Smooth muscle cell (in vitro differentiated cells): ENCODE results near the gene MRPL40. TPM values are rescaled to one million over a fixed set of nuclear protein-coding genes. Genes with fewer than 3 reads are reported as not detected.

ENCODE experiments used
- DNase-seq: peaks from one replicate; lab custom pipeline; 2025; ENCODE audit not compliant: unreplicated experiment; lab: John Stamatoyannopoulos, UW
- H2AFZ ChIP-seq: fragments of 200-600 bp; sonication (generic); 2 replicates; pipeline ENCODE4 v1.6.0; 2016; ENCODE audit warnings: antibody characterized with exemption, low read depth, mild to moderate bottlenecking
- H3F3A ChIP-seq: fragments of 200-600 bp; sonication (generic); 2 replicates; pipeline ENCODE4 v1.6.0; 2017; ENCODE audit warnings: antibody characterized with exemption, low read depth
- H3K27ac ChIP-seq: fragments of 200-600 bp; sonication (generic); 2 replicates; pipeline ENCODE4 v1.5.1; 2016; ENCODE audit warnings: low read depth, mild to moderate bottlenecking
- H3K27me3 ChIP-seq: fragments of 200-600 bp; sonication (generic); 2 replicates; pipeline ENCODE4 v1.6.1; 2016; ENCODE audit warnings: low read depth, mild to moderate bottlenecking
- H3K36me3 ChIP-seq: fragments of 200-600 bp; sonication (generic); 2 replicates; pipeline ENCODE4 v1.5.1; 2016; ENCODE audit warnings: low read depth
- H3K4me1 ChIP-seq: fragments of 200-600 bp; sonication (generic); 2 replicates; pipeline ENCODE4 v1.5.1; 2016; ENCODE audit warnings: low read depth
- H3K4me2 ChIP-seq: fragments of 200-600 bp; sonication (generic); 2 replicates; pipeline ENCODE4 v1.6.0; 2016; ENCODE audit warnings: mild to moderate bottlenecking
- H3K4me3 ChIP-seq: fragments of 200-600 bp; sonication (generic); 2 replicates; pipeline ENCODE4 v1.5.1; 2016; ENCODE audit warnings: mild to moderate bottlenecking
- H3K79me2 ChIP-seq: fragments of 200-600 bp; sonication (generic); 2 replicates; pipeline ENCODE4 v1.6.0; 2016; ENCODE audit warnings: low read depth, mild to moderate bottlenecking
- H3K9ac ChIP-seq: fragments of 200-600 bp; sonication (generic); 2 replicates; pipeline ENCODE4 v1.6.0; 2016; ENCODE audit warnings: low read depth
- H3K9me3 ChIP-seq: fragments of 200-600 bp; sonication (generic); replicated peaks from 2 replicates; pipeline ENCODE4 v1.5.1; 2016; ENCODE audit warnings: low read depth
- H4K20me1 ChIP-seq: fragments of 200-600 bp; sonication (generic); 2 replicates; pipeline ENCODE4 v1.6.0; 2016; ENCODE audit warnings: low read depth
- CTCF ChIP-seq: fragments of 200-600 bp; sonication (generic); IDR thresholded peaks from 2 replicates; pipeline ENCODE4 v1.5.1; 2017; ENCODE audit warnings: borderline replicate concordance, mild to moderate bottlenecking, antibody characterized with exemption; ENCODE audit not compliant: insufficient read depth, poor library complexity, severe bottlenecking
- WGBS: methylation state at CpG from one replicate; pipeline ENCODE4 v1.1.7; 2016; ENCODE audit warnings: low lambda C conversion rate; 5-methylcytosine and 5-hydroxymethylcytosine counted together
- polyA plus RNA-seq: library from polyadenylated mRNA; unstranded; fragments of >200 nt; fragmentation: Nextera tagmentation; extraction: Ambion mirVana; gene quantifications from 2 replicates; pipeline ENCODE4 v1.2.1, GENCODE V29; 2016
- total RNA-seq: library from RNA; depleted of rRNA; stranded (reverse); fragments of >200 nt; gene quantifications from 2 replicates; pipeline ENCODE4 v1.2.3, GENCODE V29; 2014

The MRPL40 gene
- total and polyA plus RNA-seq, 2 experiments from 2014 or later, result 30.4 to 54.8 TPM

DNA sequence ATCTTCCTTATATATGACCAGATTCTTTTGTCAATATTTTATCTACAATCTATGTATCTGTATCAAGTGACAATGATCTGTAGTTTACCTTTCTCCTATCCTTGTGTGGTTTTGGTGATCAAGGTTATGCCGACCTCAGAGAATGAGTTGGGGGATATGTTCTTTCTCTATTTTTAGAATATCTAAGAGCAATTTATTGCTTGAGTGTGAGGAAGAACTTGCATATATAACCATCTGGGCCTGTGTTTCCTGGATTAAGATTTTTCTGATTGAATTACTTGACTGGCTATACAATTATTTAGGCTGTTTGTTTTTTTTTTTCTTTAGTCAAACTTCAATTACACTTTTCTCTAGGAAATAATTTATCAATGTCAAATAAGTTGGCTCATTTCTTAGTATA is 29.2 kb downstream of the MRPL40 start:
- Histone ChIP-seq H3K4me3 (no peak overlapping the region), H3F3A (no peaks in the 10 kb centered on the region), H3K27me3 (no peaks in the 10 kb centered on the region), H2AFZ (no peak overlapping the region), H3K27ac (no peak overlapping the region), H4K20me1 (peaks cover 7% of the 10 kb centered on the region), H3K4me1 (no peaks in the 10 kb centered on the region), H3K9ac (no peak overlapping the region), H3K36me3 (no peaks in the 10 kb centered on the region), H3K9me3 (no peaks in the 10 kb centered on the region), H3K4me2 (no peak overlapping the region), H3K79me2 (no peaks in the 10 kb centered on the region)
- 97% methylated on average over 1 of the region's 1 CpG for WGBS
- no peak for DNase-seq
- TF ChIP-seq CTCF, result no peak

GRCh38 chr22:19463008-19463407 is 30.7 kb downstream of the MRPL40 start:
- no peaks in the 10 kb centered on the region for H3K36me3 ChIP-seq
- peak overlapping the region; percentile 60 for H3K27ac ChIP-seq
- no peak for TF ChIP-seq CTCF
- no peaks in the 10 kb centered on the region for H3F3A ChIP-seq
- no peak for DNase-seq
- H3K4me2 ChIP-seq, result no peak overlapping the region
- no peaks in the 10 kb centered on the region for H3K79me2 ChIP-seq
- H2AFZ ChIP-seq, result no peak overlapping the region
- H3K9me3 ChIP-seq, result no peaks in the 10 kb centered on the region
- H3K27me3 ChIP-seq, result no peaks in the 10 kb centered on the region
- no peak overlapping the region for H3K4me3 ChIP-seq
- WGBS, result 100% methylated on average over 1 of the region's 1 CpG
- H3K9ac ChIP-seq, result no peak overlapping the region
- no peaks in the 10 kb centered on the region for H3K4me1 ChIP-seq
- H4K20me1 ChIP-seq, result peaks cover 7% of the 10 kb centered on the region

DNA sequence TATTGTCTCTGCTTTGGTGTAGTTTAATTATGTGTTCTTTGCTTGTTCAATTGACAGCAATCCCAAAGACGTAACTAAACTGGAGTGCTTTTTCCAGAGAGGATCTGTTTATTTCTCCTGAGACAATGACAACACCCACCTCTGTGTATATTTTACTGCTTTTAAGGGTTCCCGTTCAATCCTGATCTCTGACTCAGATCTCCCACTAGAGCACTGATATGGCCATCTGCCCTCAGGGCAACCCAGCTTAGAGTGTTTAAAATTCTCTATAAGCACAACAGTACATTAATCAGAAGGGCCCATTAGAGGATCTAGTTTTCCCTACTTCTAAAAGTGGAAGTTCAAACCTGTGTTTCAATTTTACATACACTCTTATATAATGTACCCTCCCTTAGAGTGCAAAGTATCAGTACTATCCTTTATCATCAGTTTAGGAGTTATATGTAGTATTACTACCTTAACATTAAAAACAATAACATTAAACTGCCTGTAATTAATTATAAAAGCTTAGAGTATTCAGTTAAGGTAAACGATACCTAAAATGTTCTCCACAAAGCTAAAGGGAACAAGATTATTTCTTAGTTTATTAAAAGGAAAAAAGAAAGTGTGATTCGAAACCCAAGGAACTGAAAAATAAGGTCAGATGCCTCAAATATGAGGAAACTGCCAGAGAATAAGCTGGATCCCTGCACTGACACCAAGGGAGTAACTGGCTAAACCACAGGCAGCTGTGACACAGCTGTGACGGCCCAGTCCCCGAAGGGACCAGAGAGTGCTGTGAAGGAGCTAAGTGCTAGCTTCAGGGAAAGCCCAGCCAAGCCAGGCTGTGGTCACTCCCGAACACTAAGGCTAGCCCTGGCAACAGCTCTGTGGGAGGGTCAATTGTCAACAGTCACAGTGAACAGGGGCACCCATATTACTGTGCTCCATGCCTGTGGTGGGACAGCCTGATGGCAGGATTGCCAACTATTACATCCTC is 31.4 kb downstream of the MRPL40 start:
- peak overlapping the region; percentile 60 for H3K27ac ChIP-seq
- H3K27me3 ChIP-seq, result no peaks in the 10 kb centered on the region
- H3K79me2 ChIP-seq, result no peaks in the 10 kb centered on the region
- peaks cover 11% of the 10 kb centered on the region for H4K20me1 ChIP-seq
- TF ChIP-seq CTCF, result no peak
- no peak overlapping the region for H3K4me2 ChIP-seq
- 56% methylated on average over 7 of the region's 7 CpGs for WGBS
- H3F3A ChIP-seq, result no peaks in the 10 kb centered on the region
- peak overlapping the region; percentile 5 for H3K9ac ChIP-seq
- H3K4me1 ChIP-seq, result no peaks in the 10 kb centered on the region
- DNase-seq, result no peak
- no peaks in the 10 kb centered on the region for H3K36me3 ChIP-seq
- no peak overlapping the region for H3K4me3 ChIP-seq
- no peaks in the 10 kb centered on the region for H3K9me3 ChIP-seq
- H2AFZ ChIP-seq, result no peak overlapping the region

- no peaks in the 10 kb centered on the region for H3K79me2 ChIP-seq
- no peaks in the 10 kb centered on the region for H3F3A ChIP-seq
- WGBS, result 78% methylated on average over 1 of the region's 1 CpG
- no peak for TF ChIP-seq CTCF
- no peak overlapping the region for H2AFZ ChIP-seq
- no peak overlapping the region for H3K4me3 ChIP-seq
- H3K27ac ChIP-seq, result peak overlapping the region; percentile 60
- H3K4me1 ChIP-seq, result no peaks in the 10 kb centered on the region
- no peak overlapping the region for H3K9ac ChIP-seq
- H4K20me1 ChIP-seq, result peaks cover 19% of the 10 kb centered on the region
- no peaks in the 10 kb centered on the region for H3K9me3 ChIP-seq
- DNase-seq, result no peak
- no peaks in the 10 kb centered on the region for H3K36me3 ChIP-seq
- H3K4me2 ChIP-seq, result no peak overlapping the region
- H3K27me3 ChIP-seq, result no peaks in the 10 kb centered on the region
Observed at GRCh38 chr22:19464546-19464945, 32.2 kb downstream of the MRPL40 start.
